ENCODE measurements around the gene MYADM. TPM values are rescaled to one million over a fixed set of nuclear protein-coding genes. Genes with fewer than 3 reads are reported as not detected.

MYADM gene
- total and polyA plus RNA-seq, 2 of the 13 experiments (the other 11 are each of a cell fraction or from before 2014, with no cell fraction given) = 19.9 to 38.1 TPM

- ATAC-seq (peak; percentile 75), FAIRE-seq (no peak), DNase-seq (ENCODE audit: low spot score) (no peak)
- Histone ChIP-seq H3K4me3 (replicated peaks in 1 of 3; ENCODE audit: insufficient read depth in 1 of 3, low read depth in 2 of 3, low read length in 3 of 3) (no peak overlapping the region; a peak in 1 of 6 replicates), H3K4me1 (ENCODE audit: insufficient read depth, low read length) (no peaks in the 10 kb centered on the region), H4K20me1 (ENCODE audit: insufficient read depth, low read length) (peaks cover 7% of the 10 kb centered on the region; the same call in 1 of the 2 replicates), H3K79me2 (ENCODE audit: insufficient read depth, low read length) (no peaks in the 10 kb centered on the region), H3K27ac (ENCODE audit: extremely low read length, insufficient read depth, low read length) (no peak overlapping the region), H3K36me3 (replicated peaks in 1 of 2; ENCODE audit: control insufficient read depth in 1 of 2, insufficient read depth in 2 of 2, low read length in 2 of 2) (no peaks in the 10 kb centered on the region), H3K27me3 (ENCODE audit: control insufficient read depth in 1 of 2, insufficient read depth in 2 of 2, low read length in 2 of 2) (peaks cover 13 to 45% of the 10 kb centered on the region in 2 experiments), H2AFZ (ENCODE audit: low read length) (no peak overlapping the region), H3K4me2 (ENCODE audit: low read depth, low read length) (no peak overlapping the region), H3K9ac (ENCODE audit: insufficient read depth, low read depth, low read length) (no peak overlapping the region), H3K9me3 (ENCODE audit: low read length) (no peaks in the 10 kb centered on the region)
- POLR2A ChIA-PET = no interaction called here
- BruUV-seq (replicated peaks) = no TSS peak
- in situ Hi-C loops (cut with HindIII; ENCODE audit: extremely low pct_ligation_motif_present, low pct_unique_long_range_greater_than_20kb) (loop anchor here (10.0 kb wide), 1 partner anchor 116 kb away; no protein-coding TSS in a partner anchor), intact Hi-C loops (cut with micrococcal nuclease; ENCODE audit: unreplicated experiment) (loop anchor here (5.0 kb wide), 1 partner anchor 114 kb away; no protein-coding TSS in a partner anchor)
- WGBS (ENCODE audit: low lambda C conversion rate) = 22% methylated on average over 15 of the region's 51 CpGs
- CTCF ChIA-PET (ENCODE audit: low intra/inter-chr PET ratio, low total read pairs) = no interaction called here
- peak; percentile 73 for TF ChIP-seq SUZ12 (IDR thresholded peaks at IDR 0.05; ENCODE audit: low read depth, low read length)
- TF ChIP-seq, protein P1, sequence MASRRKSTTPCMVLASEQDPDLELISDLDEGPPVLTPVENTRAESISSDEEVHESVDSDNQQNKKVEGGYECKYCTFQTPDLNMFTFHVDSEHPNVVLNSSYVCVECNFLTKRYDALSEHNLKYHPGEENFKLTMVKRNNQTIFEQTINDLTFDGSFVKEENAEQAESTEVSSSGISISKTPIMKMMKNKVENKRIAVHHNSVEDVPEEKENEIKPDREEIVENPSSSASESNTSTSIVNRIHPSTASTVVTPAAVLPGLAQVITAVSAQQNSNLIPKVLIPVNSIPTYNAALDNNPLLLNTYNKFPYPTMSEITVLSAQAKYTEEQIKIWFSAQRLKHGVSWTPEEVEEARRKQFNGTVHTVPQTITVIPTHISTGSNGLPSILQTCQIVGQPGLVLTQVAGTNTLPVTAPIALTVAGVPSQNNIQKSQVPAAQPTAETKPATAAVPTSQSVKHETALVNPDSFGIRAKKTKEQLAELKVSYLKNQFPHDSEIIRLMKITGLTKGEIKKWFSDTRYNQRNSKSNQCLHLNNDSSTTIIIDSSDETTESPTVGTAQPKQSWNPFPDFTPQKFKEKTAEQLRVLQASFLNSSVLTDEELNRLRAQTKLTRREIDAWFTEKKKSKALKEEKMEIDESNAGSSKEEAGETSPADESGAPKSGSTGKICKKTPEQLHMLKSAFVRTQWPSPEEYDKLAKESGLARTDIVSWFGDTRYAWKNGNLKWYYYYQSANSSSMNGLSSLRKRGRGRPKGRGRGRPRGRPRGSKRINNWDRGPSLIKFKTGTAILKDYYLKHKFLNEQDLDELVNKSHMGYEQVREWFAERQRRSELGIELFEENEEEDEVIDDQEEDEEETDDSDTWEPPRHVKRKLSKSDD (CRISPR knock-in tag; IDR thresholded peaks at IDR 0.05; ENCODE audit: low read depth) = no peak
- peak; percentile 49; the same call in 1 of the 2 replicates for TF ChIP-seq ZNF574 (CRISPR knock-in tag; IDR thresholded peaks at IDR 0.05)
- no peak for TF ChIP-seq ZNF513 (CRISPR knock-in tag; conservative IDR thresholded peaks at IDR 0.05)
- TF ChIP-seq, protein P2, sequence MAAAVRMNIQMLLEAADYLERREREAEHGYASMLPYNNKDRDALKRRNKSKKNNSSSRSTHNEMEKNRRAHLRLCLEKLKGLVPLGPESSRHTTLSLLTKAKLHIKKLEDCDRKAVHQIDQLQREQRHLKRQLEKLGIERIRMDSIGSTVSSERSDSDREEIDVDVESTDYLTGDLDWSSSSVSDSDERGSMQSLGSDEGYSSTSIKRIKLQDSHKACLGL (CRISPR knock-in tag; IDR thresholded peaks at IDR 0.05) = no peak
- no peak for TF ChIP-seq ATF1 (CRISPR knock-in tag; IDR thresholded peaks at IDR 0.05)
- TF ChIP-seq HCFC1 (IDR thresholded peaks at IDR 0.05; ENCODE audit: low read depth, low read length) = peak; percentile 85
- no peak for TF ChIP-seq NFE2L1 (CRISPR knock-in tag; IDR thresholded peaks at IDR 0.05; ENCODE audit: borderline replicate concordance)
- no peak for TF ChIP-seq KAT7 (CRISPR knock-in tag; IDR thresholded peaks at IDR 0.05; ENCODE audit: borderline replicate concordance)
- no peak for TF ChIP-seq CBFB (CRISPR knock-in tag; IDR thresholded peaks at IDR 0.05)
- no peak for TF ChIP-seq TBP (CRISPR knock-in tag; IDR thresholded peaks at IDR 0.05)
- TF ChIP-seq SMC3 (IDR thresholded peaks at IDR 0.05; ENCODE audit: low read length) = no peak
- TF ChIP-seq ERF (CRISPR knock-in tag; IDR thresholded peaks at IDR 0.05) = no peak
- TF ChIP-seq RCOR2 (CRISPR knock-in tag; IDR thresholded peaks at IDR 0.05) = no peak
- TF ChIP-seq KDM3A (CRISPR knock-in tag; IDR thresholded peaks at IDR 0.05; ENCODE audit: low read depth) = no peak
- 0 out of 2 replicates have a peak, but pooled peaks have one; percentile 22 for TF ChIP-seq ZFY (CRISPR knock-in tag; IDR thresholded peaks at IDR 0.05)
- TF ChIP-seq ZNF143 (CRISPR knock-in tag; IDR thresholded peaks at IDR 0.05) = peak; percentile 94
- TF ChIP-seq ZNF3 (CRISPR knock-in tag; IDR thresholded peaks at IDR 0.05) = no peak
Observed at GRCh38 chr19:53908106-53908934, 40.6 kb downstream of the MYADM start.

Measured in HepG2 (cell line).